Stomach (tissue), 9 donors: ENCODE results near the gene FSTL4. TPM values are rescaled to one million over a fixed set of nuclear protein-coding genes. Genes with fewer than 3 reads are reported as not detected.

ENCODE experiments used
- DNase-seq, 2 donors: peaks; one replicate each; pipeline versions ENCODE4 v3.0.0 to v3.0.0-alpha.2; 2013 to 2019
- H3K27ac ChIP-seq, 5 donors: fragments of 200-600 bp in 4 of 5; sonication (generic) in 4 of 5; one replicate each; pipeline ENCODE4 v1.5.1; 2013 to 2019; ENCODE audit warnings: mild to moderate bottlenecking in 1 of 5, moderate library complexity in 1 of 5
- H3K27me3 ChIP-seq, 3 donors: fragments of 200-600 bp; sonication (generic); one replicate each; pipeline ENCODE4 v1.5.1; 2017 to 2019; ENCODE audit warnings: mixed run types in 1 of 3
- H3K36me3 ChIP-seq, 4 donors: fragments of 200-600 bp; sonication (generic); 1 replicate in 3 of 4; 2 replicates in 1 of 4; pipeline ENCODE4 v1.5.1; 2016 to 2019
- H3K4me1 ChIP-seq, 4 donors: fragments of 200-600 bp; sonication (generic); one replicate each; pipeline ENCODE4 v1.5.1; 2016 to 2019
- H3K4me3 ChIP-seq, 4 donors: fragments of 200-600 bp; sonication (generic) in 3 of 4; one replicate each; pipeline ENCODE4 v1.5.1; 2016 to 2019; ENCODE audit warnings: mild to moderate bottlenecking in 1 of 4
- H3K9me3 ChIP-seq, 4 donors: fragments of 200-600 bp; sonication (generic); one replicate each; pipeline ENCODE4 v1.5.1; 2016 to 2019
- EP300 ChIP-seq: sonication (generic); formaldehyde crosslinking; IDR thresholded peaks from one replicate; pipeline ENCODE4 v1.6.1; 2017; ENCODE audit warnings: antibody characterized with exemption
- POLR2A ChIP-seq, 4 donors: fragments of 450-650 bp; IDR thresholded peaks; one replicate each; pipeline ENCODE4 v1.6.1; 2016; ENCODE audit warnings: antibody characterized with exemption in 4 of 4, control low read depth in 2 of 4, mild to moderate bottlenecking in 1 of 4, moderate library complexity in 1 of 4
- POLR2AphosphoS5 ChIP-seq, 3 donors: sonication (generic); formaldehyde crosslinking; IDR thresholded peaks; one replicate each; pipeline ENCODE4 v1.6.1; 2016; ENCODE audit warnings: antibody characterized with exemption in 3 of 3
- WGBS, 5 donors: extraction: QIAGEN DNeasy Blood & Tissue Kit in 3 of 5; methylation state at CpG; one replicate each; pipeline versions ENCODE4 v1.1.5 to v1.1.7; 2013 to 2018; 5-methylcytosine and 5-hydroxymethylcytosine counted together
- intact Hi-C: fragments of 100-400 bp; cut with DNase I; formaldehyde crosslinking; loops from one replicate; pipeline ENCODE4 v1.15.1; 2023; ENCODE audit warnings: low total_unique reads
- polyA plus RNA-seq, 3 donors: library from polyadenylated mRNA; stranded (reverse); fragments of 200-250 nt; gene quantifications; one replicate each; pipeline ENCODE4 v1.2.3, GENCODE V29; 2013
- total RNA-seq, 5 donors: library from RNA; depleted of rRNA; stranded (reverse); fragments of >200 nt; gene quantifications; one replicate each; pipeline versions ENCODE4 v1.1.0 to v1.2.3, GENCODE V29; 2014 to 2016
- TF ChIP-seq, protein P1 (sequence below), 7 experiments: fragments of 450-650 bp in 4 of 7; fragments of 200-600 bp in 3 of 7; sonication (generic) in 3 of 7; IDR thresholded peaks; one replicate each; pipeline ENCODE4 v1.5.1; 2016 to 2019; ENCODE audit warnings: antibody characterized with exemption in 7 of 7, control low read depth in 2 of 7, mild to moderate bottlenecking in 1 of 7
- donor health status: healthy with polysubstance abuse.
- donor health status: Bipolar disorder and iron deficiency.
- donor health status: healthy.

The FSTL4 gene
- total and polyA plus RNA-seq, 8 donors = 0.37 to 0.55 TPM; not detected in 6

DNA sequence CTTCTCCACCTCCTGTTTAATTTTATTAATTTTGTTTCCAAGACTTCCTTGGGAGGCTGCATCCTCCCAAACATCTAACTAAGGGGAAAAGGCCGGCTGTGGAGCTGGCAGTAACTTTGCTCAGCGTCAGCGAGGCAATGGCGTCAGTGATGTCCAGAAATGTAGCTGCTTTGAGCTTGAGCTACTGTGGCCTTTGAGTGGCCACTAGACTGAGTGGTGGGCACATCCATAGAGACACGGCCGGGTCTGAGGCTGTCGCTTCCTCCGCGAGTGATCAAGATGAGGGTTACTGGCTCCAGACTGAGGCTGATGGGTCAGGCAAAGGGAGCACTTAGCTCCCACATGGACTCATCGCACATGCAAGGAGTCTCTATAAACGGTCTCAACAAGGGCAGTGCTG, 283.5 kb downstream of the FSTL4 start:
- H3K27me3 ChIP-seq = no peaks in the 10 kb centered on the region
- no peaks in the 10 kb centered on the region for H3K36me3 ChIP-seq
- no peak overlapping the region for H3K4me3 ChIP-seq
- no peaks in the 10 kb centered on the region for H3K9me3 ChIP-seq
- H3K4me1 ChIP-seq = peaks cover 0 to 4% (median 0%) of the 10 kb centered on the region in 4 donors
- WGBS, 5 donors = 88 to 93% (median 92%) methylated on average over 11 of the region's 11 CpGs
- intact Hi-C loops = no loop called here
- no peak for DNase-seq
- no peak overlapping the region for H3K27ac ChIP-seq
- TF ChIP-seq EP300 (no peak), POLR2AphosphoS5 (IDR thresholded peaks at IDR 0.05) (no peak), POLR2A (IDR thresholded peaks at IDR 0.05) (no peak)
- TF ChIP-seq, protein P1, sequence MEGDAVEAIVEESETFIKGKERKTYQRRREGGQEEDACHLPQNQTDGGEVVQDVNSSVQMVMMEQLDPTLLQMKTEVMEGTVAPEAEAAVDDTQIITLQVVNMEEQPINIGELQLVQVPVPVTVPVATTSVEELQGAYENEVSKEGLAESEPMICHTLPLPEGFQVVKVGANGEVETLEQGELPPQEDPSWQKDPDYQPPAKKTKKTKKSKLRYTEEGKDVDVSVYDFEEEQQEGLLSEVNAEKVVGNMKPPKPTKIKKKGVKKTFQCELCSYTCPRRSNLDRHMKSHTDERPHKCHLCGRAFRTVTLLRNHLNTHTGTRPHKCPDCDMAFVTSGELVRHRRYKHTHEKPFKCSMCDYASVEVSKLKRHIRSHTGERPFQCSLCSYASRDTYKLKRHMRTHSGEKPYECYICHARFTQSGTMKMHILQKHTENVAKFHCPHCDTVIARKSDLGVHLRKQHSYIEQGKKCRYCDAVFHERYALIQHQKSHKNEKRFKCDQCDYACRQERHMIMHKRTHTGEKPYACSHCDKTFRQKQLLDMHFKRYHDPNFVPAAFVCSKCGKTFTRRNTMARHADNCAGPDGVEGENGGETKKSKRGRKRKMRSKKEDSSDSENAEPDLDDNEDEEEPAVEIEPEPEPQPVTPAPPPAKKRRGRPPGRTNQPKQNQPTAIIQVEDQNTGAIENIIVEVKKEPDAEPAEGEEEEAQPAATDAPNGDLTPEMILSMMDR (IDR thresholded peaks at IDR 0.05) = no peak

DNA sequence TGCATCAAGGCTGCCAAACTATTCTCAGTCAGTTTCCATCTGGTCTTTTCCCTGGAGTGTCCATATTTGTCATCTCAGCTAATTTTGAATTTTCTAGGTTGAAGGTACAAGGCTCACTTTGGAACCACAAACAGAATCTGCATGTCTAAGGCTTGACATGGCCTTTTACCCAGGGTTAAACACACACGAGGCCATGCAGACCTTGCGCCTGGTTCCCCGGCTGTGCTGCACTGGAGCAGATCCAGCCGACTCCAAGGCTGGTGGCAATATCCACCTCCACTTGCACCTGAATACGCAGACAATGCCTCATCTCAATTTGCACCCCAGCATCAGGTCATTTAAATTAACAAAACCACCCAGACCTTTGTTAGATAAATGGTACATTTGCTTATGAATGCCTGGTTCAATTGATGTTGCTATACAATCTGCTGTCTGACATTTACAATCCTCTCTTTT, 284.4 kb downstream of the FSTL4 start:
- H3K4me1 ChIP-seq = peaks cover 0 to 4% (median 0%) of the 10 kb centered on the region in 4 donors
- H3K4me3 ChIP-seq = no peak overlapping the region
- intact Hi-C loops = no loop called here
- no peak overlapping the region for H3K27ac ChIP-seq
- no peaks in the 10 kb centered on the region for H3K36me3 ChIP-seq
- TF ChIP-seq POLR2A (IDR thresholded peaks at IDR 0.05) (no peak), POLR2AphosphoS5 (IDR thresholded peaks at IDR 0.05) (no peak), EP300 (no peak)
- TF ChIP-seq, protein P1 (IDR thresholded peaks at IDR 0.05) = no peak
- no peaks in the 10 kb centered on the region for H3K27me3 ChIP-seq
- 67 to 86% (median 68%) methylated on average over 5 of the region's 5 CpGs for WGBS, 5 donors
- DNase-seq = no peak
- H3K9me3 ChIP-seq = no peaks in the 10 kb centered on the region

DNA sequence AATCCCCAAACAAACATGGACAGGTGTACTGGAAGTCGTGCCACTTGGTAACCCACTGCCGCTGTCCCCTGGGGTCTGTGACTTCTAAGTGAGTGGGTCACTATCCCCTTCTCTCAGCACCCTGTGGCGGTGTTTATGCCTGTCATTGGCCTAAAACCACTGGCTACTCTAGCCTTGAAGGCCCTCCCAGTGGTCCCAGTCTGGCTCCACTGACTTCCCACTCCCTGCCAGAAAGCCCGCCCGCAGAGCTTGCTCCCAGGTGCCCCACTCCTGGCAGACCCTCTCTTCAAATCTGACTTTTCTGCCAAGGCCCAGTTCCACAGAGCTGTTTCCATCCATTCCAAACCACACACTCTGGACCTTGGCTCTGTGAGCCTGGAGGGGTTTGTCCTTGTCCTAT, 286.0 kb downstream of the FSTL4 start:
- no peaks in the 10 kb centered on the region for H3K9me3 ChIP-seq
- no peak overlapping the region for H3K4me3 ChIP-seq
- H3K27me3 ChIP-seq = no peaks in the 10 kb centered on the region
- DNase-seq = no peak
- 86 to 95% (median 90%) methylated on average over 5 of the region's 5 CpGs for WGBS, 5 donors
- peaks cover 0 to under 1% (median 0%) of the 10 kb centered on the region in 4 donors for H3K4me1 ChIP-seq
- no peaks in the 10 kb centered on the region for H3K36me3 ChIP-seq
- intact Hi-C loops = no loop called here
- no peak overlapping the region for H3K27ac ChIP-seq
- TF ChIP-seq, protein P1 (IDR thresholded peaks at IDR 0.05) = no peak
- TF ChIP-seq EP300 (no peak), POLR2A (IDR thresholded peaks at IDR 0.05) (no peak), POLR2AphosphoS5 (IDR thresholded peaks at IDR 0.05) (no peak)

DNA sequence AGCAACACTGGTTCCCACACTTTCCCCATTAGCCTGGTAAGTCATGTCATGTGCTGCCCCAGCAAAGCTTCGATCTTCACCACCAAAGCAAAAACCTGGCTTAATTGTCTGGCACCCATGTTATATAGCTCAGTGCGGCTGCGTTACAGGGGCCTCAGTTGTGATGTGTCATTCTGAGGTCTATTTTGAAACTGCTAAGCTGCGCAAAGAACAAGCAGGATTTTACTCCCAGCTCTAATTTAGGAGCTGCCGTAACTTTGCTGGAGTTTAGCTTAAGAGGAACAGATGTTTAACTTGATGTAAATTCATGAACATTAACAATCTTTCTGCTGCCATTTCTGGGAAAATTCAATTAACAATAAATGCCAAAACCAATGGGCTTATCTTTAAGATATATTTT, 286.5 kb downstream of the FSTL4 start:
- TF ChIP-seq, protein P1 (IDR thresholded peaks at IDR 0.05) = no peak
- TF ChIP-seq EP300 (no peak), POLR2AphosphoS5 (IDR thresholded peaks at IDR 0.05) (no peak), POLR2A (IDR thresholded peaks at IDR 0.05) (no peak)
- Histone ChIP-seq H3K4me1 (no peaks in the 10 kb centered on the region), H3K9me3 (no peaks in the 10 kb centered on the region), H3K27me3 (no peaks in the 10 kb centered on the region), H3K27ac (no peak overlapping the region), H3K4me3 (no peak overlapping the region), H3K36me3 (no peaks in the 10 kb centered on the region)
- intact Hi-C loops = no loop called here
- 85 to 91% (median 86%) methylated on average over 5 of the region's 5 CpGs for WGBS, 5 donors
- no peak for DNase-seq
